OCI-LY7 (cell line): Measurements from ENCODE around the gene DUSP22.

Experiments
- EZH2phosphoT487 ChIP-seq: fragments of 200-600 bp; sonication (generic); IDR thresholded peaks from 2 replicates; pipeline ENCODE4 v1.6.1; 2018; ENCODE audit warnings: low read depth, borderline replicate concordance, mild to moderate bottlenecking, mixed run types, antibody characterized with exemption, low read length, moderate library complexity, mixed read lengths
- TF ChIP-seq, protein P1 (sequence below): fragments of 200-600 bp; sonication (generic); conservative IDR thresholded peaks from 2 replicates; pipeline ENCODE4 v1.5.1; 2014; ENCODE audit warnings: mild to moderate bottlenecking, antibody characterized with exemption, low read length, moderate library complexity, mixed read lengths

DNA sequence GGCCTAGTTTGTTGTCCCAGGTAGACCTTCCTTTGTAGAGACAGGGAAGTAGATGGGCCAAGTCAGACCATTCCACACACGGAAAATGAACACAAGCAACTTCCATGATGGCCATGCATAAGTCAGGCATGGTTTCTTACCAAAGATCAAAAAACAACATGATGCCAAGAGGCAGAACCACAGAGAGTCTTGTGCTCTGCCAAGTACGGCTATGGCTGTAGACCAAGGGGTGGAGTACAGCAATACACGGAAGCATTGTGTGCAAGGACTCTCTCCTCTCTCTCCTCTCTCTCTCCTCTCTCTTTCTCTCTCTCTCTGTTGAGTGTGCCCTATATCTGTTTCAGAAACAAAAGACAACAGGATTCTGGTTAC lies 4.8 kb upstream of the DUSP22 start:
- TF ChIP-seq, protein P1, sequence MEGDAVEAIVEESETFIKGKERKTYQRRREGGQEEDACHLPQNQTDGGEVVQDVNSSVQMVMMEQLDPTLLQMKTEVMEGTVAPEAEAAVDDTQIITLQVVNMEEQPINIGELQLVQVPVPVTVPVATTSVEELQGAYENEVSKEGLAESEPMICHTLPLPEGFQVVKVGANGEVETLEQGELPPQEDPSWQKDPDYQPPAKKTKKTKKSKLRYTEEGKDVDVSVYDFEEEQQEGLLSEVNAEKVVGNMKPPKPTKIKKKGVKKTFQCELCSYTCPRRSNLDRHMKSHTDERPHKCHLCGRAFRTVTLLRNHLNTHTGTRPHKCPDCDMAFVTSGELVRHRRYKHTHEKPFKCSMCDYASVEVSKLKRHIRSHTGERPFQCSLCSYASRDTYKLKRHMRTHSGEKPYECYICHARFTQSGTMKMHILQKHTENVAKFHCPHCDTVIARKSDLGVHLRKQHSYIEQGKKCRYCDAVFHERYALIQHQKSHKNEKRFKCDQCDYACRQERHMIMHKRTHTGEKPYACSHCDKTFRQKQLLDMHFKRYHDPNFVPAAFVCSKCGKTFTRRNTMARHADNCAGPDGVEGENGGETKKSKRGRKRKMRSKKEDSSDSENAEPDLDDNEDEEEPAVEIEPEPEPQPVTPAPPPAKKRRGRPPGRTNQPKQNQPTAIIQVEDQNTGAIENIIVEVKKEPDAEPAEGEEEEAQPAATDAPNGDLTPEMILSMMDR = no peak
- TF ChIP-seq EZH2phosphoT487 = no peak
